NB4 (cell line): Measurements from ENCODE around the gene ADGRB3.

Source experiments
- DNase-seq: peaks from one replicate; pipeline ENCODE4 v3.0.0; 2010; ENCODE audit warnings: low read depth
- H3K4me3 ChIP-seq: one replicate; pipeline ENCODE4 v1.5.1; 2011; ENCODE audit warnings: mild to moderate bottlenecking, low read depth, low read length, moderate library complexity
- MYC ChIP-seq: IDR thresholded peaks from 2 replicates; pipeline ENCODE4 v1.6.1; 2011; ENCODE audit warnings: low read depth, low read length
- POLR2A ChIP-seq: IDR thresholded peaks from 2 replicates; pipeline ENCODE4 v1.6.1; 2011; ENCODE audit warnings: mild to moderate bottlenecking; ENCODE audit not compliant: insufficient read length; ENCODE audit errors: extremely low read depth
- TF ChIP-seq, protein P1 (sequence below): IDR thresholded peaks from one replicate; pipeline ENCODE4 v1.5.1; 2012; ENCODE audit warnings: low read depth, low read length
- TF ChIP-seq, protein P2 (sequence below): IDR thresholded peaks from 2 replicates; pipeline ENCODE4 v1.6.1; 2011; ENCODE audit warnings: low read depth, low read length

Gene ADGRB3

DNA sequence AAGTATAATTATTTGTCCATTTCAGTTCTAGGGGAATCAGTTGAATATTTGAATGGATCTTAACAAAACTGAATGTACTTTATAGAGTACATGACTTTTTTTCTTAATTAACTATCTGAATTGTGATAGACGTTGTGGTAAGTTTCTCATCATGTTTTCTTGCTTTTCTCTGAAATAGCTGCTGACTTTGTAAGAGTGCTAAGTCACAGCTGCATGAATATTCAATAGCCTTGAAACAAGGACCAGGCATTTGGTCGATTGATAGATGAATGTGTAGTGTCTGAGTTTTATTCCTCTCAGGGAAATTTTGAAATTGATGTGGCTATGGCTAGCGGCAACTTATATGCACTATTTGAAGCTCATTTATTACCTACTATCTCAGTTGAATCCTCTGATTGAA lies 56.0 kb downstream of the ADGRB3 start:
- no peak overlapping the region for H3K4me3 ChIP-seq
- DNase-seq = no peak
- no peak for TF ChIP-seq MYC
- no peak for TF ChIP-seq POLR2A
- TF ChIP-seq, protein P1, sequence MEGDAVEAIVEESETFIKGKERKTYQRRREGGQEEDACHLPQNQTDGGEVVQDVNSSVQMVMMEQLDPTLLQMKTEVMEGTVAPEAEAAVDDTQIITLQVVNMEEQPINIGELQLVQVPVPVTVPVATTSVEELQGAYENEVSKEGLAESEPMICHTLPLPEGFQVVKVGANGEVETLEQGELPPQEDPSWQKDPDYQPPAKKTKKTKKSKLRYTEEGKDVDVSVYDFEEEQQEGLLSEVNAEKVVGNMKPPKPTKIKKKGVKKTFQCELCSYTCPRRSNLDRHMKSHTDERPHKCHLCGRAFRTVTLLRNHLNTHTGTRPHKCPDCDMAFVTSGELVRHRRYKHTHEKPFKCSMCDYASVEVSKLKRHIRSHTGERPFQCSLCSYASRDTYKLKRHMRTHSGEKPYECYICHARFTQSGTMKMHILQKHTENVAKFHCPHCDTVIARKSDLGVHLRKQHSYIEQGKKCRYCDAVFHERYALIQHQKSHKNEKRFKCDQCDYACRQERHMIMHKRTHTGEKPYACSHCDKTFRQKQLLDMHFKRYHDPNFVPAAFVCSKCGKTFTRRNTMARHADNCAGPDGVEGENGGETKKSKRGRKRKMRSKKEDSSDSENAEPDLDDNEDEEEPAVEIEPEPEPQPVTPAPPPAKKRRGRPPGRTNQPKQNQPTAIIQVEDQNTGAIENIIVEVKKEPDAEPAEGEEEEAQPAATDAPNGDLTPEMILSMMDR = no peak
- TF ChIP-seq, protein P2, sequence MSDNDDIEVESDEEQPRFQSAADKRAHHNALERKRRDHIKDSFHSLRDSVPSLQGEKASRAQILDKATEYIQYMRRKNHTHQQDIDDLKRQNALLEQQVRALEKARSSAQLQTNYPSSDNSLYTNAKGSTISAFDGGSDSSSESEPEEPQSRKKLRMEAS = no peak

DNA sequence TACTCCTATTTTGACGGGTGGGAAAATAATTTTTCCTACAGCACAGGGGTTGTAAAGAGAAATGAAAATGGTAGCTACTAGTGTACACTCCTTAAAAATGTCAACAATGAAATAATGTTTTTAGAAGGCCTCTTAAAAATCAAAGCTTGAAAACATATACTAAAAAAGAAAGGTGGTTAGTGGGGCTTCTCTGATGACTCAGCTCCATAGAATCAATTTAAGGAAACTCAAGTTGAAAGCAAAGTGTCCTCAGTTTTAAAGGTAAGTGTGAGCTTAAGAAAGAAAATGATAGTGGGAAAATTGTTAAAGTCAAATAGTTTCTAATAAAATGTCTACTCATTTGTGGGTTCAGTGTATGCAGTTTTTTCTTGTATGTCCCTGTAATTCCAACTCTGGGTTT lies 58.2 kb downstream of the ADGRB3 start:
- no peak overlapping the region for H3K4me3 ChIP-seq
- DNase-seq = no peak
- TF ChIP-seq MYC = no peak
- TF ChIP-seq, protein P2 = no peak
- TF ChIP-seq POLR2A = no peak
- TF ChIP-seq, protein P1 = no peak

DNA sequence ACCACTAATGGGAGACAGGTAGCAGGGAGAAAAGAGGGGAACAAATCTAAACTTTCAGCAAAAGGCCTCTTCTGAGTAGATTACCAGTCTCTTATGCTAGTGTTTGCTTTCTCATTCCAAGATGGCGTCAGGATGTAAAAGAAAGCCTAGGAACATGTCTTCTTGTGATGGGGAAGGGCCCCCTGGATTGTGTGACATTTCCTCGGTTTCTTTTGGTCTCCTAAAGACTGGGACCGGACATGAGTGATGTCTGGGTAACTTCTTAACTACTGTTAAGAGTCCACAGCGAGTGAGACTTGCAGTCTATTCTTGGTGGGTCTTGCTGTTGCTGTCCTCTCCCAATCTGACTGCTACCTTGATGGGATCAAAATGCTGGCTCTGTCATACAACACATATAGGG lies 60.3 kb downstream of the ADGRB3 start:
- TF ChIP-seq, protein P2 = no peak
- TF ChIP-seq POLR2A (no peak), MYC (no peak)
- TF ChIP-seq, protein P1 = no peak
- H3K4me3 ChIP-seq = no peak overlapping the region
- DNase-seq = no peak

DNA sequence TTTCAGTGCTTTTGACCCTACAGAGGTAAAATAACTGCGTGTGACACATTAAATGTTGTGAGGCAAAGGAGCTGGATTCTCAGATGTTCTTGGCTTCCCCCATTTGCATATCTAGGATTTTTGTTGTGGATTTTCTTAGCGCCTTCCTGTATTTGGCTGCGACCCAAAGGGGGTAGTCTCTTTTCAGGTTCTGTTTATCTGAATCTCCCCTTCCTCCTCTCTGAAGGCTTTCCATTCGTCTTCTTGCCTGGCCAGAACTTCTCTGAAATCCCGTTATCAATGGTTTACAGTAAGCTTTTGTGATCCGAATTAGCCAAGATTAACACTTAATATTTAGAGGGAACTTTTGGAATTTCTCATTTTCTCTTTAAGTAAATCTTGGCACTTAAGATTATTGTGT lies 60.8 kb downstream of the ADGRB3 start:
- TF ChIP-seq MYC = no peak
- TF ChIP-seq, protein P1 = no peak
- TF ChIP-seq POLR2A = no peak
- TF ChIP-seq, protein P2 = no peak
- DNase-seq = no peak
- H3K4me3 ChIP-seq = no peak overlapping the region

DNA sequence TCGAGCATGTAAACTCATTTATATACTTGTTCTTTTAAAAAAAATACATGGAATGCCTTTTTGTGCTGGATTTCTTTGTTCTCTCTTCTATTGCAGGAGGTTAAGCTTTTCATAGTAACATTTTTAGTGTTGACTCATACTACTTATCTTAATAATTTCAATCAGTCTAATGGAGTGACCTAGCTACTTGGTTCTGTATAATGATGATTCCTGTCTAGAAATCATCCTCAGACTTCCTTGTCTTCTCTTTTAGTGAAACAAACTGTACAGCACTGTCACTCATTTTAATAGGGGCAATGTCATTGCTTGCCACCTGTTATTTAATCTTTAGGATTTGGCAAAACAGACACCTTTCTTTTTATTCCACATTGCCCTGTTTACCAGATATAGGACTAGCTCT lies 62.3 kb downstream of the ADGRB3 start:
- no peak overlapping the region for H3K4me3 ChIP-seq
- TF ChIP-seq MYC = no peak
- TF ChIP-seq, protein P1 = no peak
- no peak for TF ChIP-seq POLR2A
- TF ChIP-seq, protein P2 = no peak
- no peak for DNase-seq

DNA sequence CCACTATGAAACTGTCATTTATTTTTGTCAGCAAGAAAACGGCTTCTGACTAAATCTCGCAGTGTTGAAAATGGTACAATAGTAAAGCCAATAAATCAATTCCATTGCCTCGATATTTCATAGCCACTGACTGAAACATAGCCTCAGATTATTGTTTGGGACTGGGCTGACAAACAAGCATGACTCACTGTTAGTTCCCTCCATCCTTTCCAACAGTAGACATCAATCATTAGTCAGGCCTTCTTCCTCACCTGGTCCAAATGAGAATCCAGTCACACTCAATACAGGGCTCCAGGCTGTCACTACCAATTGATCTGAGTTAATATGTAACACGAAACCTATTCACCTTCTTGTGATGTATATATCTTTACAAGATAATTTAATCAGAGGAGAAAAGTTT lies 66.1 kb downstream of the ADGRB3 start:
- TF ChIP-seq, protein P2 = no peak
- no peak for TF ChIP-seq MYC
- TF ChIP-seq, protein P1 = no peak
- no peak for TF ChIP-seq POLR2A
- H3K4me3 ChIP-seq = no peak overlapping the region
- DNase-seq = no peak
